HG02571 (cell line): Measurements from ENCODE around the gene TMEM255B.

Experiments used
- ATAC-seq: cut with Tn5 transposase; IDR thresholded peaks from one replicate; pipeline ENCODE4 v1.9.1; 2021; ENCODE audit warnings: mild to moderate bottlenecking, moderate library complexity; ENCODE audit not compliant: unreplicated experiment

The TMEM255B gene

DNA sequence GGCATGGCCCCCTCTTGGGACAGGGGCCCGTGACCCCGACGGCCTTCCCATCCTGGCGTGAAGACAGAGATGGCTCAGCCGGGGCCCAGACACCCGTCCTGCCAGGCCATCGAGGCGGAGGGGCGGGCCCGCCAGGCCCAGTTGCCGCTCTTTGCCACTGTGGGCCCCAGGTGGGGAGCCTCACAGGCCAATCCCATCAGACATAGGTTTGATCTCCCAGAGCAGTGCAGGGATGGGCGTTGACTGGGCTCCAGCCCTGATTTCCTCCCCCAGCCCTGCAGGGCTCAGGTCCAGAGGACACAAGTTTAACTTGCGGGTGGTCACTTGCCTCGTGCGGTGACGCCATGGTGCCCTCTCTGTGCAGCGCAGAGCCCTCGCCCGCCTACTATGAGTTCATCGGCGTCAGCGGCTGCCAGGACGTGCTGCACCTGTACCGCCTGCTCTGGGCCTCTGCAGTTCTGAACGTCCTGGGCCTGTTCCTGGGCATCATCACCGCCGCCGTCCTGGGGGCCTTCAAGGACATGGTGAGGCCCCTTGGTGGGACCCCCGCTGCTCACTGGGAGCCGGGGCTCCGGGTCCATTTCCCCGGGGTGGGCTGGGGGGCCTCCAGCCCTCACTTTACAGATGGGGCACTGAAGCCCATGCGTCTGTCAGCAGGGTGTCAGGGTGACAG, 42.4 kb downstream of the TMEM255B start:
- ATAC-seq, result no peak

GRCh38 chr13:113802090-113802531, 43.1 kb downstream of the TMEM255B start:
- ATAC-seq, result no peak

GRCh38 chr13:113802761-113803160, 43.7 kb downstream of the TMEM255B start:
- no peak for ATAC-seq

GRCh38 chr13:113803409-113804016, 44.5 kb downstream of the TMEM255B start:
- no peak for ATAC-seq

GRCh38 chr13:113804017-113804702, 45.1 kb downstream of the TMEM255B start:
- no peak for ATAC-seq

DNA sequence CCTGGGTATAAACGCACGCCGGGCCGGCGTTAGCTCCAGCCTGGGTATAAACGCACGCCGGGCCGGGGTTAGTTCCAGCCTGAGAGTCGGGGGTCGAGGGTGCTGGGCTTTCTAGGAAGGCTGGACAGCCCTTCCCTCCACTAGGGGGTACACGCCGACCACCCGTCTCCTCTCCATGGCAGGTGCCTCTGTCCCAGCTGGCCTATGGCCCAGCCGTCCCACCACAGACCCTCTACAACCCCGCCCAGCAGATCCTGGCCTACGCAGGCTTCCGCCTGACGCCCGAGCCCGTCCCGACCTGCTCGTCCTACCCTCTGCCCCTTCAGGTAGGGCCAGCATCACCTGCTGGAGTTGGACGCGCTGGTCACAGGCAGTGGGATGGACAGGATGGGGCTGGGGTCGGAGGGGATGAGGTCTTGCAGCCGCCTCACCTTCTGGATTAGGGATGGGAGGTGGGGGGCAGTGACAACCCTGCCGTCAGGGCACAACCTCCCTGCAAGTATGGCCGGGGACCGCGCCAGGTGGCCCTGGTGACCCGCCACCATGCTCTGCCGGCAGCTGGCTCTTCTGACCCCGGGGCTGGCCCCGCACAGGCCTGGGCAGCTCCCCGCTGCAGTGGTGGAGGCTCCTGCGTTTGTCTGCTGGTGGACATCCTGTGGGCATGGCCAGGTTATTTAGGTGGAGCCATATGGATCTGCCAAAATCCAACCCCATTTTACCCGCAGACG, 45.8 kb downstream of the TMEM255B start:
- no peak for ATAC-seq

- no peak for ATAC-seq
Measured at GRCh38 chr13:113805431-113806103, 46.5 kb downstream of the TMEM255B start.

DNA sequence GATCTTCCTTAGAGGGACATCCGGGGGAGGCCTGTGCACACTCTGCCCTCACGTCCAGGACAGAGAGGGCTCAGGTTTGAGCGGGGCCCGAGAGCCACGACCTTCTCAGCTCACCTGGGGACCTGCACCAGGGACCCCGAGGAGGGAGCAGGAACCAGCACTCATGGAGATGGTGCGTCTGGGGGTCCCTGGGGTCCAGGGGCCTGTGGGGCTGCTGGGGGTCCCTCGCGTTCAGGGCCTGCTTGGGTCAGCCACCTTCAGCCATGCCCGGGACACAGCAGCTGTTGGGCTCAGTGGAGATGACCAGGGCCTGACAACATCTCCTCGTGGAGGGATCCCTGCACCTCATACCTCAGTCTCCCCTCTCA, 47.1 kb downstream of the TMEM255B start:
- no peak for ATAC-seq

- no peak for ATAC-seq
Measured at GRCh38 chr13:113806526-113806925, 47.5 kb downstream of the TMEM255B start.

DNA sequence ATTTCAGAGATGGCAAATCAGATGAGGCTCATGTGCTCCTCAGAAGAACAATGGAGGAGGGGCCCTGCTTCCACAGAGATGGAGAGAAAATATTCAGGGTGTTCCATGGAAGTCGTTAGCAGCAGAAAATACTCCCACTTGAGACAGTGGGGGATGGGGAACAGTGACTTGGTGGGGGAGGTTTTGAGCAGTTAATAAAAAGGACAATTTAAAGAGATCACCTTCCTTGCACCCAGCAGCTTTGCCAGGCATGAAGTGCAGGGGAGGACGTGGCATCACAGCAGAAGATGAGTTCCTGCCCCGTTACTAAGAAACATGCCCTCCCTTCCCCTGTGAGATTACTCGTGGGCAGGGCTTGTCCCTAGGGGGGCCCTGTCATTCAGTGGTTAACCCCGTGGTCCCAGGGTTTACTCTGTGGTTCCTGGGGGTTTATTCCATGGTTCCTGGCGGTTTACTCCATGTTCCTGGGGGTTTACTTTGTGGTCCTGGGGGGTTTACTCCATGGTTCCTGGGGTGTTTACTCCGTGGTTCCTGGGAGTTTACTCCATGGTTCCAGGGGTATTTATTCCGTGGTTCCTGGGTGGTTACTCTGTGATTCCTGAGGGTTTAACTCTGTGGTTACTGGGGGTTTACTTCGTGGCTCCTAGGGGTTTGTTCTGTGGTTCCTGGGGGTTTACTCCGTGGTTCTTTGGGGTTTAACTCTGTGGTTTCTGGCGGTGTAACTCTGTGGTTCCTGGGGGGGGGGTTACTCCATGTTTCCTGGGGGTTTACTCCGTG, 49.2 kb downstream of the TMEM255B start:
- ATAC-seq, result no peak

DNA sequence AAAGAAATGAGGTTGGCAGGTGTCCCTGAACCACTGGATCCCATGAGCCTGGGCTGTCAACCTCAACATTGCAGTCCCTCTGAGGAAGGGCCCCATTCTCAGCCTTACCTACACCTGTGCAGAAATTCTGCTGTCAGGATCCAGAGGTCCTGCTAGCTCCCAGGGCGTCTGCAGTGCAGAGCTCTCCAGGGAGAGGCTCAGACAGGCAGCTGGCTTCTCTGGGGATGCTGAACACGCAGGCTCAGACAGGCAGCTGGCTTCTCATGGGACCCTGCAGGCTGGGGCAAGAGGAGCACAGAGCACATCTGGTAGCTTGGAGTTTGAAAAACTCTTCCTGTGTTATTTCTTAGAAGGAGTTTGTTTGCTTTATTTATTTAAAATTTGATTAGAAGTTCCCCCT, 50.9 kb downstream of the TMEM255B start:
- ATAC-seq, result no peak

DNA sequence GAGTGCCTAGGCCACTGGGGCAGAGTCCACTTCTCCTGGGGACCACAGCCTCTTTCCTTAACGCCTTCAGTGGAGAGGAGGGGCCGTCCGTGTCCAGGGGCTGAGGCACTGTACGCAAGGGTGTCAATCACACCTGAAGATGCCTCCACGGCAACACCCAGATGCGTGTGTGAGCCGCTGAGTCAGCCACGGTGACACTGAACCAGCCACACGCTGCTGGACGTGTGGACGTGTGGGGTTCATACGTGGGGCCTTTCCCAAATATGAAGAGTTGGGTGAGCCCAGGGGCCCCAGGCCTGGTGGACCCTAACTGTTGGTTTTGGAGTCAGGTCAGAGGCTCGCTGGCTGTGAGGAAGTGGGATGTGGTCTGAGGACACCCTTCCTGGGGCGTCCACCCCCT, 51.6 kb downstream of the TMEM255B start:
- ATAC-seq, result no peak

GRCh38 chr13:113811081-113811928, 52.3 kb downstream of the TMEM255B start:
- ATAC-seq, result no peak

- ATAC-seq, result no peak
Measured at GRCh38 chr13:113812178-113813040, 53.4 kb downstream of the TMEM255B start.

- no peak for ATAC-seq
Measured at GRCh38 chr13:113813070-113813748, 54.2 kb downstream of the TMEM255B start.

DNA sequence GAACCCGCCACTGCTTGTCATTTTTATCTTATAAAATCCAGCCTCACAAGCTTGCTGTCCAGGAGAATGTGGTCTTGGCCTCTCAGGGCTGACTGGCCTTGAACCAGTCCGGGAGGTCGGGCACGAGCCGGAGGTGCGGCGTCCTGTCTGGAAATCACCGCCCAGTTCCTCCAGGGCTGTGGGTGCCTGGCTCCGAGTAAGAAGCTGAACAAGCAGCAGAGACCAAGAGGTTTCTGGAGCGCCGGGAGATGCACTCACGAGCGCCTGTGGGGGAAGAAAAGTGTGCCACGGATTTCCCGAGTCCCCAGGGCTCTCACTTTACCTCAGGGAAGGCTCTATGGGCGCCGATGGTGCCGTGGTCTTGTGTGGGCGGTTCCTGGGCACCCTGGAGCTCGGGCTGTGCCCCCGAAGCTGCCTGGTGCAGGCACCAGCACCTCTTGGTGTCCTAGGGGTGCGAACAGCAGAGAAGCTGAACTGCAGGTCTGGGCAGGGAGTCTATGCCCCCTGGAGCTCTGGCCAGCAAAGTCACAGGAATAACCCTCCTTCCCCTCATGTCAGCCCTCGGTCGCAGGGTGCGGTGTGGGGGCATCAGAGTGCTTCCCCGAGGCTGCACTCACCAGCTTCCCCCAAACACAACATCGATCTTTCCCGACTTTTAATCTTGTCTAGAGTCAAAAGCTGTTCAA, 54.9 kb downstream of the TMEM255B start:
- ATAC-seq, result no peak

DNA sequence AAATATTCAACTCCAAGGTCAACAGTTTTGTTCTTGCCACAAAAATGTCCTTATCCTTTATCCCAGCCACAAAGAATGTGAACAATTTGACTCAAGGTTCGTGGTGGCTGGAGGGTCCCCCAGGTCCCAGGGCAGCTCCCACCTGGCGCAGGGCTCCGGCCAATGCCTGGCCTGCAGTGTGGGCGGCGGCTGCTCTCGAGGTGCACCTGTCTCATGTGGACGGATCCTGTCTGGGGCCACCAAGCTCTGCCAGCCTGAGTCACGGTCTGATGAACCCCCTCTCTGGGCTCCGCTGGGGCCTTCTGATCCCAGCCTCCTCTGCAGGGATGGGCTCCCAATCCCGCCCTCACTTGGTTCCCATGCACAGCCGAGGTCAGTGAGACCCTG, 55.4 kb downstream of the TMEM255B start:
- ATAC-seq, result no peak
